COLO668 (cell line): ENCODE measurements around the gene GAK.

Experiments used
- DNase-seq: peaks from one replicate; lab custom pipeline; 2025; ENCODE audit not compliant: unreplicated experiment; lab: John Stamatoyannopoulos, UW

Gene GAK

DNA sequence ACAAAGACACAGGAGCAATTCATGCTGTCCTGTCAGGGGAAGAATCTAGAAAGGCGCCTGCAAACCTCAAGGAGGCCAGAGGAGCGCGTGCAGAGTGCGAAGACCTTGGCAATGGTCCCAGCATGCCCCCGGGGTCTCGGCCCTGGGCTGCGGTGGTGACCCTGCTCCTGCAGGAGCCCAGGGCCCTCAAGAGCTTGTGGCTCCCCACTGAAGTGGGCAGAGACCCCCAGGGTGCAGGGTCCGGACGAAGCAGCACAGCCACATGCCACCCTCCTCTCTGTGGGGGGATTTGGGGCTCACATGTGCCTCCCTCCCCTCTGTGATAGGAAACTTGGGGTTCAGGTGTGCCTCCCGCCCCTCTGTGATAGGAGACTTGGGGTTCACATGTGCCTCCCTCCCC lies 39.3 kb downstream of the GAK start:
- DNase-seq, result no peak

DNA sequence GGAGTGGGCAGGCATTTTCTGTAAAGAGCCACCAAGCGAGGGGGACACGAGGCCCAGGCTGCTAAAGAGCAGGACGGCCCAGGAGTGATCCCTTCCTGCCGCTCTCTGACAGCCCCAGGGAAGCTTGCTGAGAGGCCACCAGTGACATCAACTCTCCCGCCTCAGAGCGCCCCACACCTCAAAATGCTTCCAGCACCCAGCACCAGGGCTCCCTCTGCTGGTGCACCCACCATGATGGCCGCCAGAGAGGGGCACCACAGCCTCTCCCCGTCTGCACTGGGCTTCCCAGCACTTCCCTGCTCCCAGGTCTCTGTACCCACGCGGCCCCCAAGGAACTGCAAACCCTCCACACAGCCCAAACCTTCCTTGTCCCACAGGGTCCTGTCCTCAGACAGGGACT lies 40.4 kb downstream of the GAK start:
- DNase-seq, result peak; percentile 6

DNA sequence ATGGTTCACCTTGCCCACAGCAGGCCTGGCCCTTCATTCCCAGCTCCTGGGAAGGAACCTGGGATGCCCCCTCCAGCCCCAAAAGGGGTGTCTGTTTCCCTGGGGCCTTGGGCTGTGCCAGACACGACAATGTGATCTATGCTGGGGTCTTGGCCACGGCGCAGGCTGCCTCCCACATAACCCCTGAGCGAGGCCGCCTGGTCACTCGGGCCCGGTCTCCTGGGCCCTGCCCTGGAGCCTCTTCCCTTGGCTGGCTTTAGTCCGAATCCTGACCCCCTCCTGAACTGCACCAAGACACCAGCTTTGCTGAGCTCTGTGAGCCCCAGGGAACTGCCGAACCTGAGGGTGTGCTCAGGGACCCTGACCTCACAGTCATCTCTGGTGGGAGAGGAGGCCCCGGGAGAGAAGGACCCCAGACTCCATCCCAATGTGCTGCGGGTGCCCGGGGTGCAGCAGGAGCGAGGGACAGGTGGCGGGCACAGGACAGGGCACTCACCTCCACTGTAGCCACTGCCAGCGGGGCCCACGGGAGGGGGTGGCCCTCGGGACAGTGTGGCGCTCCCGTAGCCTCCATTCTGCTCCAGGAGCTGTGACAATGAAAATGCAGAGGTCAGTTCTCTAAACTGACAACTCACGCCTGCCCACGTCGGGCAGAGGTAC lies 42.0 kb downstream of the GAK start:
- DNase-seq, result no peak

DNA sequence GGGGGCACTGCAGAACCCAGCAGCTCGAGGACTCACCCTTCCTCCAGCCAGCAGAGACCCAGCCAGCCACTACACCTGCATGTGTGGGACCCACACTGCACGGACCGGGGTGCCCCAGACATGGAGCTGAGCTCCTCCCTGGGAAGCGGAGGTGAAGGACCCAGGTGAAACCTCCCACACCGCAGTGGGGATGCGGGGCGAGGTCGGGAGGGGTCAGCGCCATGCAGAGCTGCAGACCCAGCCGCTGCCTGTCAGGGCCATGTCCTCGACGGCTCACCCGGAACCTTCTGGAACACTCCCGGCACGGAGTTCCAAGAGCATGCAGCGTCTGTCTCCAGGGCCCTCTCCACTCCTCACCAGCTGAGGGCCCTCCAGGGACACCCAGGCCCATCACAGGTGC lies 42.6 kb downstream of the GAK start:
- DNase-seq, result no peak

DNA sequence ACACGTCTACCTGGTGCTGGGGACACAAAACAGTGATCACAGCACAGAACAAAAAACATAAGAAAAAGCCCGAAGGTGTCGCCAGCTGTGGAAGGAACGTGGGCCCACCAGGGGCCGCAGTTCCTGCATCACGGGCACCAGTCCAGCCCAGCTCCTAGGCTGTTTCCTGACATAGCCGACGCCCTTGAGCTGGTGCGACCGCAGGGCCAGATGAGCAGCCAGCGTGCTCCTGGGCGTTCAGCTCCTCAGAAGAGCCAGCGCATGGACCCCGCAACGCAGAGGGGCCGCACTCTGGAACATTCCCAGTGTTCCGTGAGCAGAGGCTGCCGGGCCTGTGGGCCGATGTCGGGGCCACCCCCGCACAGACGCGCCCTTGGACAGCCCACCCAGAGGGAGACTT lies 44.1 kb downstream of the GAK start:
- DNase-seq, result no peak

DNA sequence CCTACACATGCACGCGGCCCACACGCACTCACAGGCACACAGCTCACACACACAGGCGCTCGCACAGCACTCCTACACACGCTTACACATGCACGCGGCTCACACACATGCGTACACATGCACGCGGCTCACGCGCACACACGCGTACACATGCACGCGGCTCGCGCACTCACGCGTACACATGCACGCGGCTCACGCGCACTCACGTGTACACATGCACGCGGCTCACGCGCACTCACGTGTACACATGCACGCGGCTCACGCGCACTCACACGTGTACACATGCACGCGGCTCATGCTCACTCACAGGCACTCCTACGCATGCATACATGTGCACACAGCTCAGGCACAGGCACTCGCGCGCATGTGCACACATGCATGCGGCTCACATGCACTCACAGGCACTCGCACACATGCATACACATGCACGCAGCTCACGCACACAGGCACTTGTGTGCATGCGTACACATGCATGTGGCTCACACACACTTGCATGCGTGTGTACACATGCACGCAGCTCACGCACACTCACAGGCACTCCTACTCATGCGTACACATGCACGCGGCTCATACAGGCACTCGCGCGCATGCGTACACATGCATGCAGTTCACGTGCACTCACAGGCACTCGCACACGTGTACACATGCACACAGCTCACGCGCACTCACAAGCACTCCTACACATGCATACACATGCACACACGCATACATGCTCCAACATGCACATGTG lies 44.9 kb downstream of the GAK start:
- DNase-seq, result no peak

DNA sequence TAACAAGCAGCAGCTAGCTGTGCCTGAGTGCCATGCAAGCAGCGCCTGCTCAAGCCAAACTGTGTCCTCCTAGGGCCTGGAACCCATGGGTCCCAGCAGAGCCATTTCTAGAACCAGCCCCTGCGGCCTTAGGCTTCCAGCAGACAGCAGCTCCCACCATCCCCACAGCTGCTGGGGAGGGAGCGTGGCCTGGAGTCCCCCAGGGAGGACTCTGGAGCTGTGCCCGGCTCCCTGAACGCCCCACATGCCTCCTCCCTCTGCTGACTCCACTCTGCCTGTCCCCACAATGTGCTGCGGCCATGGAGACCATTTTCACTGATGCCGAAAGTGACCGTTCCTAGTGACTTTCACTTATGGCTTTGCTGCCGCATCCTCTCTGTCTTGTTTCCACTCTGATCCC lies 45.9 kb downstream of the GAK start:
- no peak for DNase-seq

DNA sequence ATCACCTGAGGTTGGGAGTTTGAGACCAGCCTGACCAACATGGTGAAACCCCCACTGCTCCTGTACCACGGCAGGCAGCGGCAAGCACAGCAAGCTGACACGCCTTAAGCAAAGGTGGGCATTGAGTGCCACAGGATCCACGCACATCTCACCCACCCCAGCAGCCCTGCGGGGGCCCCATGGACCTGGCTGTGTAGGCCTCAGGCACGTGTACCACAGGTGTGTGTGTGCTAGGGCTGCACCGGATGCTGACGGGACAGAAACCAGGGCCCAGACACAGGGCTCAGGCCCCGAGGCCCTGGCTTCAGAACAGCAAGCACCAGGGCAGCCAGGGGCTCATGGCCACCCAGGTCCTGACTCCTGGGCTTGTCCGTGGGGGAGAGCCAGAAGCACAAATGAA lies 46.8 kb downstream of the GAK start:
- no peak for DNase-seq

DNA sequence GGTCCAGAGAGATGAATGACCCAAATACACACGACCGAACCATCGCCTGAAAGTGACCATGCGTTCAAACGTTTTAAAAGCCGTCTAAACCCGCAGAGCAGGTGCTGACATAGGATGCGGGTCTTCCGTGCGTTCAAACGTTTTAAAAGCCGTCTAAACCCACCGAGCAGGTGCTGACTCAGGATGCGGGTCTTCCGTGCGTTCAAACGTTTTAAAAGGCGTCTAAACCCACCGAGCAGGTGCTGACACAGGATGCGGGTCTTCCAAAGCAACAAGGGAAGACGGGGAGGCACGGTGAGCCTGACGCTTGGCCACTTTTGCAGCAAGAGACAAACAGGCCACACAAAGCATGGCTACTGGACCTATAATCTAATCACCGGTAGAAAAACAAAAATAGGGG lies 47.2 kb downstream of the GAK start:
- no peak for DNase-seq

DNA sequence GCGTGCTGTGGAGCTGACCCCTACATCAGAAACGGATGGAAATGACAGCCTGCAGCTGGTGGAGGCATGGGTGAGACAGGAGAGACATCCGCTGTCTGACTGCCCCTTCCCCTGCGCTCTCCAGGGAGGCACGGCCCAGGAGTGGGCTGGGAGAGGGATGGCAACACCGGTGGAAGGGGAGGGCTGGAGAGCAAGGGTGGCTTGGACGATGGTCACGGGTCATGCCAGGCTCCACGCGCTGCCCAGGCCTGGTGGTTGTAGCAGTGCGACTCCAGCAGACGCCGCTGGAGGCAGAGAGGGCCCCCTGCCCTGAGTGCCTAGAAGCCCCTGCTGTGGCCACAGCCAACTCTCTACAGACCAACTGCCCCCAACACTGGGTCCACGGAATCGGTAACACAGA lies 47.9 kb downstream of the GAK start:
- no peak for DNase-seq

DNA sequence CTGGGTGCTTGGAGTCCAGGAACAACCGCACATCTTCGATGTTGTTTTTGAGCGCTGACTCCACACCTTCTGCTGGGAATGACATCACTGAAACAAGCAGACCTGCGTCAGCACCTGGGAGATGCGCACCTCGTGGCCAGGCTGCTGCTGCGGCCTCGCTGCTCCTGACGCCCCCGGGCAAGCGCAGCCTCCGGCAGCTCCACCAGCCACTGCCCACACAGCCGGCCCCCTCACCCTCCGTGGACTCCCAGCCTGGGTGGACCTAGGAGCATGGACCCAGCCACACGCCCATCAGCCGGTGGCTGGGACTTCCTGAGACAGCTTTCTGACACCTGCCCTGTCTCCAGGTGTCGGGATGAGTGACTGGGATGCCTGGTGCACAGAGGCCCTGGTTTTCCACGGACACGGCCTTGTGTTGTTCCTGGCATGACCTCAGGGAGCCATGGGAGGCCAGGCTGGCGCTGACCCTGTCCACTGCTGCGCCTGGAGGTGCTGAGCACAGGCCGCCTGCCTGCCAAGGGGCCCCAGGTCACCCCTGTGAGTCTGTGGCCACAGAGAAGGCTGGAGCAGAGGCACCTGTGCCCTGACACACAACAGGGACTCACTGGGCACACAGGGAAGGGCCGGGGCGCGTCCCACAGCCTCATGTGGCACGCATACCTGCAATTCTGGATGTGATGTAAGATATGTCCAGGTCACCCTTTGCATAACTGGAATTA lies 48.6 kb downstream of the GAK start:
- DNase-seq, result no peak

DNA sequence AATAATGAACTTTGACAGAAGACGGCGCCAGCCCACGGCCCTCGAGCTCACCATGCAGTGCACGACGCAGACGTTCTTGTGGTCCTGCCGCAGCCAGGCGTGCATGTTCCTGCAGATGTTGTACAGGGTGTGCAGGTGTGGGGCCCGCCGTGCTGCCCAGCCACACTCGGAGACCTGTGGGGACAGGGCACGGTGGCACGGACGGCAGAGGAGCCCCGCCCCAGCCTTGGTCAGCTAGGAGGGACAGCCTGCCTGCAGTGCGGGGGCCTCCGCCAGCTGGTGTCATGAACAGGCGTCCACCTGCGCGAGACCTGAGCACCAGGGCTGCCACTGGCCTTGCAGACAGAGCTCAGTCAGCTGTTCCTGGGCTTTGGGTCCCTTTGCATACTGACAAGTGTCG lies 49.5 kb downstream of the GAK start:
- no peak for DNase-seq

DNA sequence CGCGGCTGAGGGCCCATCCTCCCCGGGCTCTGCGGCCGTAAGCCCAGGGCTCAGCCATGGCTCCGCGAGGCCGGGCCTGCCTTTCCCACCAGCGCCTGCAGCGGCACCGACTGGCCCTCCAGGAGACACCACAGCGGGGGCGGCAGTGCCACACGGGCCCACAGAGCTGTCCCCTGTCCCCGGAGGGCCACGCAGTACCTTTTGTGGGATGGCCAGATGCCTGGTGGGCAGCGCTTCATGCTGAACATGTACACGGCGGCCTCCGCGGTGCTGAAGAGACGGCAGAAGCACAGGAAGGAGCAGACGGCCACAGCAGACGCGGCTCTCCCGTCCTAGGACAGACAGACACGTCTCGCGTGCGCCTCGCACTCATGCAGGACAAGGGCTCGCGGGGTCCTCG lies 50.4 kb downstream of the GAK start:
- no peak for DNase-seq

DNA sequence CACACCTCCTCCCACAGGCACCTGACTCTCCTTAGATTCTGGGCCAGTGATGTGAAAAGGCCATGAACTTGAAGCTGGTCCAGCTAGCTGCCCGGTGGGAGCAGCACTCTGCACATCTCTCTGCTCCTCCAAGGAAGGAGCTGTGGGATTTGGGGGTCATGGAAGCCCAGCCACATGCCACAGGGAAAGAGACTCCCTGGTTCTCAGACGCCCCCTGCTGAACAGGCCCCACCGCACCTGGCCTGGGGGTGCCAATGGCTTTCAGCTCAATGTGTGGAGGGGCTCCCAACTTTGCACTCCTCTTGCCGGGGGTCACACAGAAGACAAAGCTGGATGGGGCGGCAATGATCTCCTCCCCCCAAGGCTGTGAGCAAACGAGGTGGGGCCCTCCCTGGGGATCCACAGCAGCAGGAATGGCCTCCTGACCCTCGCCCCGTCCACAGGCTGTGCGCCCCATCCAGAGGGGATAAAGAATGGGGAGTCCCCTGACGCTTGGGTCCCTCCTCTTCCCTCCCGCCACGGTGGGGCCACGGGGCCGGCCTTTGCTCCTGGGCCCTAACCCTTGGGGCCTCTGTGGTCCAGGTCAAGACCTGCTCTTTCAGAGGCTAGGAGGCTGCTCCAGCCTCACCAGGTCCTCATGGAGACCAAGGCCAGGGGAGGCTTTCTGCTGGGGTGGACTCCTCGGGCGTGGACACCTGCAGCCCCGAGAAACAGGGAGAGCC lies 51.3 kb downstream of the GAK start:
- no peak for DNase-seq

DNA sequence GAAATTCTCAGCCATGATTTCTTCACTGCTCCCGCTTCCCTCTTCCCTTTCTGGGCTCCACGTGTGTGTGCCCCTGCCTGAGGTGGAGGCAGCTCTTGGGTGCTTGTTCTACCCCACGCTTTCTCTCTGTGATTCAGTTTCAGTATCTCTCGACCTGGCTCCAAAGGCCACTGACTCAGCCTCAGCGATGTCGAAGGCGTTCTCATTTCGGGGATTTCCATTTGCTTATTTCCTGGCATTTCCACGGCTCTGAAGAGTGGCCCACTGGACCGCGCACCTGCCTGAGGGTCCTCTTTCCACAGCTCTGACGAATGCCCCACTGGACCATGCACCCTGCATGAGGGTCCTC lies 52.4 kb downstream of the GAK start:
- DNase-seq, result no peak

DNA sequence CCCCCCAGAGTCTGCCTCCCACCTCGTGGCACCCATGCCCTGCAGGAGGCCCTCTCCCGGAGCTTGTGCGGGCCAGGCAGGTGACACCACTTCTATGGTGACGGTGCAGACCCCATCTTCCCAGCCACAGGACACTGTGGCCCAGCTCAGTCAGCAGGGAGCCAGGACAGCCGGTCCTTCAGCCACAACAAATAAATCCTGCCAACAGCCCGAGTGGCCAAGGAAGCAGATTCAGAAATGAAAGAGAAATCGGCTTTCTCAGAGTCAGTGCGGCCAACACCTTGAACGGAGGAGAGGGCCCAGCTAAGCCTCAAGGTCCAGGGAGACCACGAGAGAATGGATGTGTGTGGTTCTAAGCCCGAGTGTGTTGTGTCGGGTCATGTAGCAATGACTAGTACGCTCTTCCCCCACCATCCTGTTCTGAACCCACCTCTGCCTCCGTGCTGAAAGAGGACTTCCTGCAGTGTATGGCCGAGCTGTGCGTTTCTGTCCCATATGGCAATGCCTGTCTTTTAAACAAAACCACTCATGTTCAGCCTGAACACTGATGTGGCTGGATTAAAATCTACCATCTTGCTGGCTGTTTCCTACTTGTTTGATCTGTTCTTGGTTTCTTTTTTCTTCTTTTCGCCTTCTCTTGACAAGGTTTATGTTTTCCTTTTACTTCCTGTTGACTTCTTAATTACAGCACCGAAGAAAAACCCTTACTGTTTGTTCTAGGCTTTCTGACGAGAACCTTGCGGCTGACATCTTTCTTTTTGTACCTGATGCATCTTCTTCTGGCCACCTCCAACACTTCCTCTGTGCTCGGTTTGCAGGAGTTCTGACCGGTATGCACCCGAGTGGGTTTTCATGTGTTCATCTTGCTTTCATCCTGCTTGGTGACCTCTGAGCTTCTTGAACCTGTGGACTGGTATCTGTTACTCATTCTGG lies 53.1 kb downstream of the GAK start:
- DNase-seq, result no peak

DNA sequence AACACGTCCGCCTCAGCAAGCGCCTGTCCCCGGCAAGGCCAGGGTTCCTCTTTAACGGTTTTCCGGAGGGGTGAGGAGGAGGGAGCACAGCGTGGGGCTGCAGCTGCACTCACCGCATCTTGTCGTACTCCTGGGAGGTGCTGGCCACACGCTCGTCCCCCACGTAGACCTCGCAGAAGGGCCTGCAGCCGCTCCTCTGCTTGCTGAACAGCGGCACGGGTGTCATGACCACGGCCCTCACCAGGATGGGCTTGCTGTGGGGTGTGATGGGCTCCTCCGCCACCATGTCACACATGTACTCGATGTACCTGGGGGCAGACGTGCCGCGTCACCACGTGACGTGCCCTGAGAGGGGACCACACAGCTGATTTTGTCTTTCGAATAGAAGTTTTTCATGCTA lies 54.6 kb downstream of the GAK start:
- DNase-seq, result no peak

DNA sequence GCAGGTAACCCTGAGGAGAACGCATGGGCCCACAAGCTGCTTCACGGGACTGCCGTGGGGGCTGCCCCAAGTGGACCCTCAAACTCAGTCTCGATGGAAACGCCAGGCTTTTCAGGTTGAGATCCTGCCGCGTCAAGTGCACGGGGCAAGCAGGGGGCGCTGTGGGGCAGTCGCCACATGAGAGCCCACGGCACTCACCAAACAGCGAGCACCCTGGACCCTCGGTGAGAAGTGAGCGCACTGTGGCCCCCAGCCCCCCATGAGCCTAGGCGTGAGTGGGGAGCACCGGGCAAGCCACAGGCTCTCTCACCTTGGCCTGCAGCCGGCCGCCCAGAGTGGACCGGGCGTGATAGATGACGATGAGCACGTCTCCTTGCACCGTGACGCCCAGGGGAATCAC lies 55.3 kb downstream of the GAK start:
- DNase-seq, result no peak

DNA sequence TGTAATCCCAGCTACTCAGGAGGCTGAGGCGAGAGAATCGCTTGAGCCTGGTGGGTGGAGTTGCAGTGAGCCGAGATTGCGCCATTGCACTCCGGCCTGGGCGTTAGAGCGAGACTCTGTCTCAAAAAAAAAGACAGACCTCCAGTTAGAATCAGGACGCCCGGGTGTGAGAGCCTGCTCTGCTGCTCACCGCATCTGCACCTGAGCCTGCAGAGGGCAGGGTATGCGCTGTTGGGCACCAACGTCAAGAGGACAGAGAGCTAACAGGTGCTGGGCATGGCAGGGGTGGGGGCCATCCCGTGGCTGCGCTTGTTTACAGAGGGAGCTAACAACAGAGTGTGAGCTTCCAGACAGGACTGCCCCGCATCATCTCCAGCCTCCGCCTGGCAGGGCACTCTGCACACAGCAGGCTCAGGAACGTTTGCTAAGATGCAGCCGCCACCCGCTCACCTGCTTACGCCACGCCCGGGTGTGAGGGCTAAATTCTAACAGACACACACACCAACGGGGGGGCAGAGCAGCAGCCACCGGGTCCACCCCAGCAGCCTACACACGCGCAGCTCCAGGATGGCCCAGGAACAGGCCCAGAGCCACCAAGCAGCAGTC lies 56.2 kb downstream of the GAK start:
- DNase-seq, result peak; percentile 8
